ENCODE results near the gene RMND1.
"Not testable (repeated sequence)": the region's sequence is repeated elsewhere in the genome, so short reads cannot be mapped to it uniquely, and the experiment has no call there.

RMND1 gene

GRCh38 chr6:151387175-151387970 is 64.6 kb downstream of the RMND1 start:
- no peak for DNase-seq (ENCODE audit: insufficient read length, low spot score)
- FAIRE-seq = no peak
- TF ChIP-seq CTCF (IDR thresholded peaks at IDR 0.05; ENCODE audit: insufficient read depth, missing control alignments) = no peak

- TF ChIP-seq CTCF (IDR thresholded peaks at IDR 0.05; ENCODE audit: insufficient read depth, missing control alignments) = no peak
- no peak for FAIRE-seq
- DNase-seq (ENCODE audit: insufficient read length, low spot score) = no peak
Observed at GRCh38 chr6:151385177-151385576, 66.7 kb downstream of the RMND1 start.

GRCh38 chr6:151384151-151384550 is 67.8 kb downstream of the RMND1 start:
- DNase-seq (ENCODE audit: insufficient read length, low spot score) (no peak), FAIRE-seq (no peak)
- TF ChIP-seq CTCF (IDR thresholded peaks at IDR 0.05; ENCODE audit: insufficient read depth, missing control alignments) = no peak

GRCh38 chr6:151382631-151383030 is 69.3 kb downstream of the RMND1 start:
- not testable (repeated sequence) for DNase-seq (ENCODE audit: insufficient read length, low spot score); FAIRE-seq

- no peak for TF ChIP-seq CTCF (IDR thresholded peaks at IDR 0.05; ENCODE audit: insufficient read depth, missing control alignments)
- no peak for DNase-seq (ENCODE audit: insufficient read length, low spot score)
- no peak for FAIRE-seq
Observed at GRCh38 chr6:151381722-151382121, 70.2 kb downstream of the RMND1 start.

- TF ChIP-seq CTCF (IDR thresholded peaks at IDR 0.05; ENCODE audit: insufficient read depth, missing control alignments) = no peak
- FAIRE-seq = no peak
- DNase-seq (ENCODE audit: insufficient read length, low spot score) = no peak
Observed at GRCh38 chr6:151380848-151381205, 71.1 kb downstream of the RMND1 start.

GRCh38 chr6:151379933-151380847 is 71.7 kb downstream of the RMND1 start:
- DNase-seq (ENCODE audit: insufficient read length, low spot score) (no peak), FAIRE-seq (no peak)
- TF ChIP-seq CTCF (IDR thresholded peaks at IDR 0.05; ENCODE audit: insufficient read depth, missing control alignments) = no peak
